Measurements from ENCODE around the gene PROB1. TPM values are rescaled to one million over a fixed set of nuclear protein-coding genes. Genes with fewer than 3 reads are reported as not detected.

PROB1 gene
- polyA plus RNA-seq, 1 of the 3 experiments (the other 2 are of a cell fraction) = 0.44 TPM

- no peaks in the 10 kb centered on the region for H3F3A ChIP-seq (replicated peaks; ENCODE audit: insufficient read depth)
- POLR2A ChIA-PET = no interaction called here
- no peaks in the 10 kb centered on the region for H4K20me1 ChIP-seq (ENCODE audit: insufficient read depth)
- TF ChIP-seq, protein P1, sequence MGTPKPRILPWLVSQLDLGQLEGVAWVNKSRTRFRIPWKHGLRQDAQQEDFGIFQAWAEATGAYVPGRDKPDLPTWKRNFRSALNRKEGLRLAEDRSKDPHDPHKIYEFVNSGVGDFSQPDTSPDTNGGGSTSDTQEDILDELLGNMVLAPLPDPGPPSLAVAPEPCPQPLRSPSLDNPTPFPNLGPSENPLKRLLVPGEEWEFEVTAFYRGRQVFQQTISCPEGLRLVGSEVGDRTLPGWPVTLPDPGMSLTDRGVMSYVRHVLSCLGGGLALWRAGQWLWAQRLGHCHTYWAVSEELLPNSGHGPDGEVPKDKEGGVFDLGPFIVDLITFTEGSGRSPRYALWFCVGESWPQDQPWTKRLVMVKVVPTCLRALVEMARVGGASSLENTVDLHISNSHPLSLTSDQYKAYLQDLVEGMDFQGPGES (IDR thresholded peaks at IDR 0.05; ENCODE audit: low read depth, low read length) = no peak
- TF ChIP-seq POLR2AphosphoS5 (IDR thresholded peaks at IDR 0.05; ENCODE audit: low read depth, low read length) (no peak), RAD21 (IDR thresholded peaks at IDR 0.05; ENCODE audit: low read length) (peak; percentile 45), ELF1 (IDR thresholded peaks at IDR 0.05) (no peak), FOXJ3 (CRISPR knock-in tag; IDR thresholded peaks at IDR 0.05) (no peak), CTCF (IDR thresholded peaks at IDR 0.05) (peak; percentile 38; the same call in 1 of the 2 replicates), FOXM1 (IDR thresholded peaks at IDR 0.05; ENCODE audit: low read depth) (no peak), RXRA (IDR thresholded peaks at IDR 0.05; ENCODE audit: borderline replicate concordance, low read depth) (no peak), SIN3A (IDR thresholded peaks at IDR 0.05; ENCODE audit: borderline replicate concordance, low read depth, low read length) (no peak), RCOR1 (IDR thresholded peaks at IDR 0.05; ENCODE audit: low read length) (no peak), SMC3 (IDR thresholded peaks at IDR 0.05; ENCODE audit: low read depth, low read length) (no peak)
- TF ChIP-seq, protein P2, sequence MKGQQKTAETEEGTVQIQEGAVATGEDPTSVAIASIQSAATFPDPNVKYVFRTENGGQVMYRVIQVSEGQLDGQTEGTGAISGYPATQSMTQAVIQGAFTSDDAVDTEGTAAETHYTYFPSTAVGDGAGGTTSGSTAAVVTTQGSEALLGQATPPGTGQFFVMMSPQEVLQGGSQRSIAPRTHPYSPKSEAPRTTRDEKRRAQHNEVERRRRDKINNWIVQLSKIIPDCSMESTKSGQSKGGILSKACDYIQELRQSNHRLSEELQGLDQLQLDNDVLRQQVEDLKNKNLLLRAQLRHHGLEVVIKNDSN (IDR thresholded peaks at IDR 0.05; ENCODE audit: borderline replicate concordance, low read depth) = no peak
- CTCF ChIA-PET = interaction anchor here (1.0 to 6.3 kb wide), 6 partner anchors 10 to 99 kb away, joined by 3 to 29 read pairs (median 4); partner anchors contain the start of genes MATR3 and SPATA24
- no peaks in the 10 kb centered on the region for H3K9me3 ChIP-seq
- no peak overlapping the region for H3K4me2 ChIP-seq
- peak overlapping the region; percentile 23 to 26; a peak in 2 of 4 replicates for H3K4me3 ChIP-seq (ENCODE audit: low read depth in 2 of 2, low read length in 1 of 2)
- no peaks in the 10 kb centered on the region for H3K79me2 ChIP-seq (ENCODE audit: insufficient read depth)
- no peak overlapping the region for H3K27ac ChIP-seq (ENCODE audit: low read depth in 2 of 2, low read length in 1 of 2)
- 34% methylated on average over 40 of the region's 77 CpGs for WGBS (ENCODE audit: low lambda C conversion rate)
- H3K4me1 ChIP-seq (ENCODE audit: control insufficient read depth in 1 of 2, insufficient read depth in 2 of 2, low read depth in 1 of 2, low read length in 1 of 2) = peaks cover 0 to 3% of the 10 kb centered on the region in 2 experiments; a peak in 1 of 4 replicates
- H3K9me2 ChIP-seq = no peaks in the 10 kb centered on the region
- no peak overlapping the region for H3K9ac ChIP-seq
- no peaks in the 10 kb centered on the region for H3K36me3 ChIP-seq (replicated peaks in 1 of 2; ENCODE audit: control insufficient read depth in 1 of 2, insufficient read depth in 2 of 2, low read length in 1 of 2)
- no peak overlapping the region for H2AFZ ChIP-seq (ENCODE audit: low read depth)
- peak; percentile 92 for DNase-seq
- peaks cover 12% of the 10 kb centered on the region; the same call in 1 of the 2 replicates for H3K27me3 ChIP-seq (ENCODE audit: insufficient read depth)
Observed at GRCh38 chr5:139392678-139393496, 2.0 kb downstream of the PROB1 start.

- H3K36me3 ChIP-seq (replicated peaks in 1 of 2; ENCODE audit: control insufficient read depth in 1 of 2, insufficient read depth in 2 of 2, low read length in 1 of 2) = no peaks in the 10 kb centered on the region
- TF ChIP-seq, protein P3, sequence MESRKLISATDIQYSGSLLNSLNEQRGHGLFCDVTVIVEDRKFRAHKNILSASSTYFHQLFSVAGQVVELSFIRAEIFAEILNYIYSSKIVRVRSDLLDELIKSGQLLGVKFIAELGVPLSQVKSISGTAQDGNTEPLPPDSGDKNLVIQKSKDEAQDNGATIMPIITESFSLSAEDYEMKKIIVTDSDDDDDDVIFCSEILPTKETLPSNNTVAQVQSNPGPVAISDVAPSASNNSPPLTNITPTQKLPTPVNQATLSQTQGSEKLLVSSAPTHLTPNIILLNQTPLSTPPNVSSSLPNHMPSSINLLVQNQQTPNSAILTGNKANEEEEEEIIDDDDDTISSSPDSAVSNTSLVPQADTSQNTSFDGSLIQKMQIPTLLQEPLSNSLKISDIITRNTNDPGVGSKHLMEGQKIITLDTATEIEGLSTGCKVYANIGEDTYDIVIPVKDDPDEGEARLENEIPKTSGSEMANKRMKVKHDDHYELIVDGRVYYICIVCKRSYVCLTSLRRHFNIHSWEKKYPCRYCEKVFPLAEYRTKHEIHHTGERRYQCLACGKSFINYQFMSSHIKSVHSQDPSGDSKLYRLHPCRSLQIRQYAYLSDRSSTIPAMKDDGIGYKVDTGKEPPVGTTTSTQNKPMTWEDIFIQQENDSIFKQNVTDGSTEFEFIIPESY (IDR thresholded peaks at IDR 0.05; ENCODE audit: borderline replicate concordance, low read depth) = no peak
- no peak for TF ChIP-seq NRF1 (IDR thresholded peaks at IDR 0.05; ENCODE audit: low read depth, low read length)
- TF ChIP-seq RXRA (IDR thresholded peaks at IDR 0.05; ENCODE audit: borderline replicate concordance, low read depth) = no peak
- TF ChIP-seq, protein P4, sequence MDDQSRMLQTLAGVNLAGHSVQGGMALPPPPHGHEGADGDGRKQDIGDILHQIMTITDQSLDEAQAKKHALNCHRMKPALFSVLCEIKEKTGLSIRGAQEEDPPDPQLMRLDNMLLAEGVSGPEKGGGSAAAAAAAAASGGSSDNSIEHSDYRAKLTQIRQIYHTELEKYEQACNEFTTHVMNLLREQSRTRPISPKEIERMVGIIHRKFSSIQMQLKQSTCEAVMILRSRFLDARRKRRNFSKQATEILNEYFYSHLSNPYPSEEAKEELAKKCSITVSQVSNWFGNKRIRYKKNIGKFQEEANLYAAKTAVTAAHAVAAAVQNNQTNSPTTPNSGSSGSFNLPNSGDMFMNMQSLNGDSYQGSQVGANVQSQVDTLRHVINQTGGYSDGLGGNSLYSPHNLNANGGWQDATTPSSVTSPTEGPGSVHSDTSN (IDR thresholded peaks at IDR 0.05) = no peak
- TF ChIP-seq ELF1 (IDR thresholded peaks at IDR 0.05) = no peak
- no peak for TF ChIP-seq EZH2phosphoT487 (IDR thresholded peaks at IDR 0.05; ENCODE audit: borderline replicate concordance, low read depth)
- no peak for TF ChIP-seq MXI1 (IDR thresholded peaks at IDR 0.05; ENCODE audit: low read depth, low read length)
- TF ChIP-seq RFX5 (IDR thresholded peaks at IDR 0.05; ENCODE audit: low read length) = no peak
- no peak for TF ChIP-seq TEAD4 (IDR thresholded peaks at IDR 0.05; ENCODE audit: borderline replicate concordance, insufficient read depth)
- ChIA-PET CTCF (interaction anchor here (1.1 to 6.3 kb wide), 3 partner anchors 11 to 24 kb away, joined by 4 to 29 read pairs (median 6); partner anchors contain the start of gene SPATA24), POLR2A (no interaction called here)
- H3K4me1 ChIP-seq (ENCODE audit: control insufficient read depth in 1 of 2, insufficient read depth in 2 of 2, low read depth in 1 of 2, low read length in 1 of 2) = peaks cover 0 to 3% of the 10 kb centered on the region in 2 experiments; a peak in 1 of 4 replicates
- H3F3A ChIP-seq (replicated peaks; ENCODE audit: insufficient read depth) = no peaks in the 10 kb centered on the region
- no peak overlapping the region for H2AFZ ChIP-seq (ENCODE audit: low read depth)
- DNase-seq = no peak
- H3K9me3 ChIP-seq = no peaks in the 10 kb centered on the region
- no peaks in the 10 kb centered on the region for H3K79me2 ChIP-seq (ENCODE audit: insufficient read depth)
- H3K4me3 ChIP-seq (ENCODE audit: low read depth in 2 of 2, low read length in 1 of 2) = peak overlapping the region in 1 of 2 experiments; percentile 23; a peak in 1 of 4 replicates
- no peaks in the 10 kb centered on the region for H4K20me1 ChIP-seq (ENCODE audit: insufficient read depth)
- peaks cover 12% of the 10 kb centered on the region; the same call in 1 of the 2 replicates for H3K27me3 ChIP-seq (ENCODE audit: insufficient read depth)
- H3K27ac ChIP-seq (ENCODE audit: low read depth in 2 of 2, low read length in 1 of 2) = no peak overlapping the region
- no peaks in the 10 kb centered on the region for H3K9me2 ChIP-seq
- 96% methylated on average over 8 of the region's 36 CpGs for WGBS (ENCODE audit: low lambda C conversion rate)
- H3K9ac ChIP-seq = no peak overlapping the region
- no peak overlapping the region for H3K4me2 ChIP-seq
Observed at GRCh38 chr5:139392324-139392677, 2.6 kb downstream of the PROB1 start.

All from SK-N-SH (cell line).